SK-N-MC (cell line): ENCODE results near the gene OR8G5.

Experiments
- EZH2 ChIP-seq: fragments of 200-600 bp; sonication (generic); IDR thresholded peaks from one replicate; pipeline ENCODE4 v1.6.1; 2017; ENCODE audit warnings: antibody characterized with exemption
- POLR2AphosphoS5 ChIP-seq: IDR thresholded peaks from 2 replicates; pipeline ENCODE4 v1.6.1; 2012; ENCODE audit warnings: mild to moderate bottlenecking, low read depth, low read length, borderline replicate concordance

DNA sequence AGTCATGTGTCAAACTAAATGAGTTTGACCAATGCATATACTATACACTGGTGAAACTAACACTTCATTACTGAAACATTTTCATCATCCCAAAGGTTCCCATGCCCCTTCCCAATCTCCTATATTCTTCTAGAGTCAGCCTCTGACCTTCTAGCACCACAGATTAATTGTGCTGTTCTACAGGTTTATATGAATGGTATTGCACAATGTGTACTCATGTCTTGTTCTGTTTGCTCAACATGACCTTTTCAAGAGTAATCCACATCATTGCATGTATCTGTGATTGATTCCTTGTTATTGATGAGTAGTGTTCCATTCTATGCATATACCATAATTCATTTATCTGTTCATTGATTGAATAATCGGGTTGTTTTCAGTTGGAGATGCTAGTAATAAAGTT is 22.8 kb upstream of the OR8G5 start:
- no peak for TF ChIP-seq EZH2
- no peak for TF ChIP-seq POLR2AphosphoS5
